Central memory CD8-positive, alpha-beta T cell (primary cell): ENCODE data around the gene ZNF516.

Experiments used
- ATAC-seq: fragments of 150-1000 bp; cut with Tn5 transposase; replicated peaks from 2 replicates; pipeline ENCODE4 v1.10.0; 2022; ENCODE audit warnings: mild to moderate bottlenecking, moderate FRiP score, moderate number of reproducible peaks; ENCODE audit not compliant: poor library complexity, severe bottlenecking; ENCODE audit errors: extremely low read depth
- DNase-seq, 2 donors: peaks; one replicate each; pipeline ENCODE4 v3.0.0; 2021; ENCODE audit warnings: low spot score in 2 of 2
- H3K27ac Mint-ChIP-seq: one replicate; pipeline ENCODE4 v1.8.0; 2022; ENCODE audit warnings: low read depth, mild to moderate bottlenecking, moderate library complexity, mixed read lengths
- H3K27me3 Mint-ChIP-seq: one replicate; pipeline ENCODE4 v1.8.0; 2022; ENCODE audit warnings: mixed read lengths
- H3K36me3 Mint-ChIP-seq: one replicate; pipeline ENCODE4 v1.8.0; 2022; ENCODE audit warnings: mild to moderate bottlenecking, moderate library complexity, mixed read lengths; ENCODE audit not compliant: insufficient read depth
- H3K4me1 Mint-ChIP-seq: one replicate; pipeline ENCODE4 v1.8.0; 2022; ENCODE audit warnings: mixed read lengths
- H3K4me3 Mint-ChIP-seq: one replicate; pipeline ENCODE4 v1.8.0; 2022; ENCODE audit warnings: mild to moderate bottlenecking, moderate library complexity, mixed read lengths
- H3K9me3 Mint-ChIP-seq: one replicate; pipeline ENCODE4 v1.8.0; 2022; ENCODE audit warnings: mixed read lengths

Gene ZNF516

GRCh38 chr18:76459312-76459686 lies 35.7 kb downstream of the ZNF516 start:
- Mint-ChIP-seq H3K9me3 (no peaks in the 10 kb centered on the region), H3K27me3 (peaks cover 21% of the 10 kb centered on the region), H3K4me3 (no peak overlapping the region), H3K36me3 (peaks cover 2% of the 10 kb centered on the region), H3K27ac (no peak overlapping the region), H3K4me1 (no peaks in the 10 kb centered on the region)
- DNase-seq, result no peak
- no peak for ATAC-seq

DNA sequence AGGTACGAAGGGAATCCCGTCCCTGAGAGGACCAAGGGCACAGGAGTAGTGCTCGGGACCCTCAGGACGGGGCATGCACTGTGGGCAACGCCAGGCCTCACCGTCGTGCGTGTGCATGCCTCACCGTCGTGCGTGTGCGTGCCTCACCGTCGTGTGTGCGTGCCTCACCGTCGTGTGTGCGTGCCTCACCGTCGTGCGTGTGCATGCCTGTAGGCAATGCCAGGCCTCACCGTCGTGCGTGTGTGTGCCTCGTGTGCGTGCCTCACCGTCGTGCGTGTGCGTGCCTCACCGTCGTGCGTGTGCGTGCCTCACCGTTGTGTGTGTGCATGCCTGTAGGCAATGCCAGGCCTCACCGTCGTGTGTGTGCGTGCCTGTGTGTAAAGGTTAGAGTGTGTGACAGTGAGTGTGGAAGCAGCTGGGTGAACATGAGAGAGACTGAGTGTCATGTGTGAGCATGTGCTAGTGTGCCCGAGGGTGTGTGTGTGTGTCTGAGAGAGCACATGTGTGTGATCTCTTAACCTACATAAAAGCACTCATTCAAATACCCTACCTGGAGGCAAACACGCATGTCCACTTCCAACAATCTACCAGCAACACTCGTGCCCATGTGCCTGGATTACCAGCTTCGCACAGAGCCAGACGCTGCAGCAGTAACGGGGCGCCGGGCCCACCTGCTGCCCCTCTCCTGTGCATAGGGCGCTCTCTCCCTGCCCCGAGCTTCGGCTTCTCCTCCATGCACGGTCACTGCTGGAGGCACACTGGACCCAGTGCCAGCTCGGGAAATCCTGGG lies 36.3 kb downstream of the ZNF516 start:
- Mint-ChIP-seq H3K9me3 (no peaks in the 10 kb centered on the region), H3K27me3 (peaks cover 27% of the 10 kb centered on the region), H3K4me1 (no peaks in the 10 kb centered on the region), H3K36me3 (peaks cover 2% of the 10 kb centered on the region), H3K27ac (no peak overlapping the region), H3K4me3 (no peak overlapping the region)
- ATAC-seq (no peak), DNase-seq (no peak)

- H3K4me3 Mint-ChIP-seq, result no peak overlapping the region
- no peak for DNase-seq
- peaks cover 2% of the 10 kb centered on the region for H3K36me3 Mint-ChIP-seq
- no peaks in the 10 kb centered on the region for H3K9me3 Mint-ChIP-seq
- no peak overlapping the region for H3K27ac Mint-ChIP-seq
- ATAC-seq, result no peak
- peaks cover 35% of the 10 kb centered on the region for H3K27me3 Mint-ChIP-seq
- no peaks in the 10 kb centered on the region for H3K4me1 Mint-ChIP-seq
These were observed 37.1 kb downstream of the ZNF516 start for GRCh38 chr18:76457957-76458356.

- no peak overlapping the region for H3K4me3 Mint-ChIP-seq
- H3K27ac Mint-ChIP-seq, result no peak overlapping the region
- peaks cover 2% of the 10 kb centered on the region for H3K36me3 Mint-ChIP-seq
- DNase-seq, result no peak
- peaks cover 40% of the 10 kb centered on the region for H3K27me3 Mint-ChIP-seq
- H3K9me3 Mint-ChIP-seq, result no peaks in the 10 kb centered on the region
- no peak for ATAC-seq
- no peaks in the 10 kb centered on the region for H3K4me1 Mint-ChIP-seq
These were observed 37.6 kb downstream of the ZNF516 start for GRCh38 chr18:76457475-76457874.

- Mint-ChIP-seq H3K27me3 (peaks cover 40% of the 10 kb centered on the region), H3K36me3 (peaks cover under 1% of the 10 kb centered on the region), H3K4me3 (no peak overlapping the region), H3K4me1 (no peaks in the 10 kb centered on the region), H3K9me3 (no peaks in the 10 kb centered on the region), H3K27ac (no peak overlapping the region)
- DNase-seq (no peak), ATAC-seq (no peak)
These were observed 38.2 kb downstream of the ZNF516 start for GRCh38 chr18:76456823-76457222.

- DNase-seq (no peak), ATAC-seq (no peak)
- Mint-ChIP-seq H3K4me3 (no peak overlapping the region), H3K36me3 (no peaks in the 10 kb centered on the region), H3K4me1 (no peaks in the 10 kb centered on the region), H3K27ac (no peak overlapping the region), H3K27me3 (peaks cover 40% of the 10 kb centered on the region), H3K9me3 (no peaks in the 10 kb centered on the region)
These were observed 38.9 kb downstream of the ZNF516 start for GRCh38 chr18:76456018-76456750.

DNA sequence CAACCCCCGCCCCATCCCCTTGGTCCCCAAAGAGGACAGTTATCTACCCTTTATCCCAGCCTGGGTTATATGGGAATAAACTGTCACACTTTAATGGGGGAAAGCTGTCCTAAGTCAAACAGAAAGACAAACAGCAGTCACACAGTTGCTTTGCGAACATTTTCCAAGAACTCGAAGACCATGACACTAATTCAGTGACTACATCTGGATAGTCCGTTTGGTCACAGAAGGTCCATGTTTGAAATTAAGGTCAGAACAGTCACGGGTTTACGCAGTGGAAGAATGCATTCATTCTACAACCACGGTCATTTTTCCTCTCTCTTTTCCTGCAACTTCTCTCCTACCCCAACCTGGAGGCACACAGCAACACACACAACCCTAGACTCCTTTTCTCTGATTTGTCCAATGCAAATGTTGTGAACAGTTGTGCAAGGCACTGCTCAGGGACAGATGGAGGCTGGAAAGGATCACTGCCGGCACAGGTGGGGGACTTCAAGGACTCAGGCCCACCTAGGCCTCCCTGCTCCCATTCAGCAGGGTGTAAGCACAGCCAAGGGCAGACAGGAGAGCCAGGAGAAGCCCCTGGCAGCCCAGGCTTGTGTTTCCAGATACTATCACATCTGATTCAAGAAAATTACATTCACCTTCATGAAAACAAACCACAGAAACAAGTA lies 39.9 kb downstream of the ZNF516 start:
- ATAC-seq, result no peak
- peaks cover 46% of the 10 kb centered on the region for H3K27me3 Mint-ChIP-seq
- H3K4me3 Mint-ChIP-seq, result no peak overlapping the region
- H3K4me1 Mint-ChIP-seq, result peaks cover 7% of the 10 kb centered on the region
- no peak overlapping the region for H3K27ac Mint-ChIP-seq
- DNase-seq, result no peak
- no peaks in the 10 kb centered on the region for H3K36me3 Mint-ChIP-seq
- H3K9me3 Mint-ChIP-seq, result no peaks in the 10 kb centered on the region

DNA sequence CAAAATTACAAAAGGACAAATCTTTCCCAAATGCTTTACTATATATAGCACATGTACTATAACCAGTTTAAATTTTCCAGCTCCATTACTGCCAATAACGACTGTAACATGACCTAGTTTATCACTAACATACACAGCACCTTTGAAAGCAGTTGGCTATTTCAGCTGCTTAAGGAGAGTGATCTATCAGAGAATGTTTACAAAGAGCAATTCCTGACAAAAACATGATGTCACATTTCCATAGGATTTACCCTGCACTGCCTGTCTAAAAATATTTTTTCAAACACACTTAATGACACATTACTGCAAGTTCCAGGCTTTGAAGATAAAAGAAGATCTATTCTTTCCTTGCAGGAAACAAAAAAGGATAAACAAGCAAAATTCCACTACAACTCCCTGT lies 40.6 kb downstream of the ZNF516 start:
- DNase-seq (no peak), ATAC-seq (no peak)
- no peak overlapping the region for H3K27ac Mint-ChIP-seq
- no peaks in the 10 kb centered on the region for H3K36me3 Mint-ChIP-seq
- no peak overlapping the region for H3K4me3 Mint-ChIP-seq
- H3K4me1 Mint-ChIP-seq, result peaks cover 7% of the 10 kb centered on the region
- H3K9me3 Mint-ChIP-seq, result no peaks in the 10 kb centered on the region
- H3K27me3 Mint-ChIP-seq, result peaks cover 50% of the 10 kb centered on the region

DNA sequence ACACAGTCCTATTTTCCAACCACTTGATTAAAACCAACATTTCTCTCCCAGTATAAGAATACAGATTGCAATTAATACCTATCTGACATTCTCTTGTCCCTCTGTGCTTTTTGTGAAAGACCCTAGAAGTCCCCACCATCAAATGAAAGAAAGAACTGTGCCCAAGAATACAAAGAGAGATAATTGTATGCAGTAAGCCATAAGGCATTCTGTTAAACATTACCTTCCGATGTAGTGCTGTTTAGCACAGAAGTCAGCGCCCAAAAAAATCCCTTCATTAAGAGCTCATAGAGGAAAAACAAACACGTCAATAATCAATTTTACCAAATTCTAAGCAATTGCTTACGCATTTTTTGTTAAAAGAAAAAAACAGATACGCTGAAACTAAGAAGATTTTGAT lies 41.1 kb downstream of the ZNF516 start:
- H3K9me3 Mint-ChIP-seq, result no peaks in the 10 kb centered on the region
- DNase-seq, result no peak
- H3K36me3 Mint-ChIP-seq, result no peaks in the 10 kb centered on the region
- no peak for ATAC-seq
- H3K27me3 Mint-ChIP-seq, result peaks cover 55% of the 10 kb centered on the region
- no peak overlapping the region for H3K27ac Mint-ChIP-seq
- peaks cover 7% of the 10 kb centered on the region for H3K4me1 Mint-ChIP-seq
- no peak overlapping the region for H3K4me3 Mint-ChIP-seq

DNA sequence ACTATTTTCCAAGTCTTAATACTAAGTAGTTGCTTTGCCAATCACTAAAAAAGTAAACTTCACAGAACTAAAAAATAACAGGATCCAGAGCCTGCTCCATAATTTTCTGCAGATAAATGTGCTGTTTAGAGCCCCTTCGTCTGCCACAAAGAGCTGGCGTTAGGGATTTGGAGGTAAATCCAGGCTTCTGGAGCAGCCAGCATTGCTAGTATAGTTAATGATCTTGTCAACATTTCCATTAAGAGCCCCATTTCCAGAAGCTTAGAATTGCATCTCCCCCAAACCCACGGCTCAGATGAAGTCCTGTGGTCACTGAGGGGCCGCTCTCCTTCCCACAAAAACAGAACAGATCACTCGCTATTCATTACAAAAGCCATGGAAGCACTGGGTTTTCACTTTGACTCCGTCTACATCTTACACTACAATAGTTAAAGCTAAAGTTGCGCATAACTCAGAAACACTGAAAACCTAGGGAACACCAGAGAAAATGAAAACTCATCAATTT lies 41.9 kb downstream of the ZNF516 start:
- Mint-ChIP-seq H3K4me1 (peaks cover 7% of the 10 kb centered on the region), H3K9me3 (no peaks in the 10 kb centered on the region), H3K27me3 (peaks cover 63% of the 10 kb centered on the region), H3K4me3 (no peak overlapping the region), H3K27ac (no peak overlapping the region), H3K36me3 (no peaks in the 10 kb centered on the region)
- DNase-seq (no peak), ATAC-seq (no peak)

DNA sequence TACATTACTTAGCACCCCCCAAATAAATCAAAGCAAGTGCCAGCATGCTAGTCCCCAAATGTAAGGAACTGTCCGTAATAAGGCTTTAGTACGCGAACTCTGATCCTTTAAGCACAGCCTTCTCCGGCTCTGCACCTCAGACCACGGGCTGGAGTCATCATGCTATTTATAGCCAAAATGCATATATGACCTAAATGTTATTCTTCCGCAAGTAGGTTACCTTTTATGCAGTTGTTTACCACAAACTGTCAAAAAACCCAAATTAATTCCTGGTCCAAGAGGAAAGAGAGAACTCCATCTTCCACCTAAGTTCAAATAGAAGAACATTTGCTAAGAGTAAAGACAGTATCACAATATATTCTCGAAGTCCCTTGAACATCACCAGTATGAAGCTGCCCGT lies 42.7 kb downstream of the ZNF516 start:
- H3K4me3 Mint-ChIP-seq, result no peak overlapping the region
- ATAC-seq (no peak), DNase-seq (no peak)
- H3K27ac Mint-ChIP-seq, result no peak overlapping the region
- H3K4me1 Mint-ChIP-seq, result peaks cover 7% of the 10 kb centered on the region
- H3K9me3 Mint-ChIP-seq, result no peaks in the 10 kb centered on the region
- H3K36me3 Mint-ChIP-seq, result no peaks in the 10 kb centered on the region
- H3K27me3 Mint-ChIP-seq, result peaks cover 70% of the 10 kb centered on the region

DNA sequence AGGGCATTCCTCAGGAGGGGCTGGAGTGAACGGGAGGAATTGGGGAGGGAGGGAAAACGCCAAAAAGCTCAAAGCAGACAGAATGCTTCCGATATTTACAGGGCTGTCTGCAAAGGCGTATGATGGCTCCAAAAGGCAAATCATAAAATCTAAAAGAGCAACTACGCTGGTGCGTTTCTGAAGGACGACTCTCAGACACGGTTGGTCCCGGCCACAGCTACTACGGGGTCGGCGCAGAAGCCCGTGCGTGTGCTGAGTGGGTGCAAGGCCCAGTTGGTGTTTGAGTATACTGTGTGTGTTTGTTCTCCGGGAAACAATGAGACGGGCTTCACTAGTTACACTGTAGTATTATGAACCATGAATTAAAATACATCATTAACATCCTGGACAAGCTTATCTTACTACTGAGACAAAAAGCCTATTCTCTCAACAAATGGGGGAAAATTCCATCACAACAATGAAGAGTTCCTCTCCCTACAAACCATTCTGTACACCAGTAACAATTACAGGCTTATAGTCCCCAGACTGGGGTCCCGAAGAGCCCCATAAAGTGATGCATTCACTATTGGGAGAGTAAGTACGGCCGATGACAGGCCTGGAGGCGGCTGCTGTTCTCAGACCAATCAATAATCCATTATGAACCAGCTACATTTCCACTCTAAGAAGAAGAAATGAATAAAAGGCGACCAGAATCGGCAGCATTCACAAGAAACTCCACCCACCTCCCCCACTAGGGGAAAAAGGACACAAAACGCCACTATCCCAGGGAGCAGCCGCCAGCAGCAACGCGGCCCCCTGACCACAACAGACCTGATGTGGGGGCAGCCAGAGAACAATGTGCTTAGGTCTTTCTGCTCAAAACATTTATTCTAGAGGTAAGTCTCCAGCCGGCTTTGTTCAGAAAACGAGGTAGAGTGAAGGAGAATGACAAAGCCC lies 43.4 kb downstream of the ZNF516 start:
- H3K4me3 Mint-ChIP-seq, result peak overlapping the region; percentile 71
- no peak overlapping the region for H3K27ac Mint-ChIP-seq
- peaks cover 7% of the 10 kb centered on the region for H3K4me1 Mint-ChIP-seq
- DNase-seq (no peak), ATAC-seq (no peak)
- no peaks in the 10 kb centered on the region for H3K9me3 Mint-ChIP-seq
- no peaks in the 10 kb centered on the region for H3K36me3 Mint-ChIP-seq
- peaks cover 77% of the 10 kb centered on the region for H3K27me3 Mint-ChIP-seq
